GM18511 (cell line): ENCODE measurements around the gene ZNF740.

Experiments used
- ATAC-seq: cut with Tn5 transposase; IDR thresholded peaks from one replicate; pipeline ENCODE4 v1.9.1; 2021; ENCODE audit warnings: mild to moderate bottlenecking, moderate library complexity; ENCODE audit not compliant: unreplicated experiment

The ZNF740 gene

GRCh38 chr12:53211476-53212381 lies 31.2 kb downstream of the ZNF740 start:
- ATAC-seq = no peak

DNA sequence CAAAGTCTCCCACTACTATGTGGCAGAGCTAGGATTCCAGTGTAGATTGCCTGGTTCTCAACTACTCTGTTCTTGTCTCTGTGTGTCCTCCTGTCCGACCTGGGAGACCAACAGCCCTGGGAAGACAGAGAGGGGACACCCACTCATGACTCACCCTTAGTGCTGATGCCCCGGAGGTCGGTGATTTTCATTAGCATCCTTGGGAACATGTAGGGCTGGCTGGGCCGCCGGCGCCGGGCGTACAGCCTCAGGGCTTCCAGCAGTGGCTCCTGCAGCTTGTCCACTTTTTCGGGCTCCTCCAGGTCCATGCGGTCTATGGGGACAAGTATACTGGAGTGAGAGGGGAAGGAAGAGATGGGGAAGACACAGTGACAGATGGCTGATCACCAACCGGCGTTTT lies 32.4 kb downstream of the ZNF740 start:
- ATAC-seq = no peak

GRCh38 chr12:53213348-53213747 lies 32.8 kb downstream of the ZNF740 start:
- ATAC-seq = no peak

GRCh38 chr12:53214221-53214620 lies 33.7 kb downstream of the ZNF740 start:
- no peak for ATAC-seq

GRCh38 chr12:53214687-53215455 lies 34.3 kb downstream of the ZNF740 start:
- no peak for ATAC-seq

DNA sequence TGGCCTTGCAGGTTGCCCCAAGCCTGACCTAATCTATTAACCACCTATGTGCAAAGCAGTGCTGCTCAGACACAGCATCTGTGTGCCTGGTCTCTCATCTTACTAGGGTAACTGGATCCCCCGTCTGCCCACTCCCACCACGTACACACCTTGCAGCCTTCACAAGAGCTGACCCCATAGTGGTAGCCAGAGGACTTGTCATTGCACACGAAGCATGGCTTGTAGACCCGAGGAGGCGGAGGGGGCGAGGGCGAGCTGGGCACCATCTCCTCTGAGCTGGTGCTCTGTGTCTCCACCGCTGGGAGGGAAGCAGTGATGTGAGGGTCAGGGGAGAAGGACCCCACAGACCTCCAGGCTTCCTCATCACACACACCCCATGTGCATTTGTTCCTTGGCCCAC lies 35.0 kb downstream of the ZNF740 start:
- ATAC-seq = no peak

DNA sequence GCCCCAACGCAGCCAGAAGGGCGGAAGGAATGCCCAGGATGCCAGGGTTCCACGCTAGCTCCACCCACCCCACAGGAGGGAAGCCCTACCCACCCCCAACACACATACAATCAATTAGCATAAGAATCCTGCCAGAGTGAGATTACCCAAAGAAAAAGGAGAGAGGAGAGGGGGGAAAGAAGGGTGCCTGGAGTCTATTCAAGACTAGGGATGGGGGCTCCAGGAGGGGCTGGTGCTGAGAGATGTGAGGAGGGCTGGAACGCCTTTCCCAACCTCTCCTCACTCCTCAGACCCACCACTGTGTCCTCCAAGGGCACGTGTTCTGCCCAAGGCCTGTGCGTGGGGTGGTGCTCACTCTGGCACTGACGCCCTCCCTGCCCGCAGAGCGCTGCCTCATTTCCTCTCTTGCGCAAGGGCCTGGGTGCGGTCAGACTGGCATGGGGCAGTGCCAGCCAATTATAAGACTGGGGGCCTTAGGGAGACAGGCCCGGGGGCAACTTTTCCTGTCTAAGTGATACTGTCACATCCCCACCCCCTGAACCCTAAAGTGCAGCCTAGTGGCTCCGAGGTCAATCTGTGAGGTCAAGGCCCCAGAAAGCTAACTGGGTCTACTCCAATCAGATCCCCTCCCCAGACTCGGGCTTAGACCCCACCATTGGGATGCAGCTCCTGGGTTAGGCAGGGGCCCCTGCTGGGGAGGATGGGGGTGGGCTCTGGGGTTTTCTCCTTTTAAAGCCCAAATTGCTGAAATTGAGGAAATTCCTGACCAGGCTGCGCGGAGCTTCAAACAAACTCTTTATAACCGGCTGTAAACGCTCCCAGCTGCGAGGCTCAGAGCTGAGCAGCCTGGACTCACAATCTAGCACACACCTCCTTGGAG lies 36.8 kb downstream of the ZNF740 start:
- ATAC-seq = no peak

- ATAC-seq = no peak
Observed at GRCh38 chr12:53217931-53218307, 37.4 kb downstream of the ZNF740 start.

DNA sequence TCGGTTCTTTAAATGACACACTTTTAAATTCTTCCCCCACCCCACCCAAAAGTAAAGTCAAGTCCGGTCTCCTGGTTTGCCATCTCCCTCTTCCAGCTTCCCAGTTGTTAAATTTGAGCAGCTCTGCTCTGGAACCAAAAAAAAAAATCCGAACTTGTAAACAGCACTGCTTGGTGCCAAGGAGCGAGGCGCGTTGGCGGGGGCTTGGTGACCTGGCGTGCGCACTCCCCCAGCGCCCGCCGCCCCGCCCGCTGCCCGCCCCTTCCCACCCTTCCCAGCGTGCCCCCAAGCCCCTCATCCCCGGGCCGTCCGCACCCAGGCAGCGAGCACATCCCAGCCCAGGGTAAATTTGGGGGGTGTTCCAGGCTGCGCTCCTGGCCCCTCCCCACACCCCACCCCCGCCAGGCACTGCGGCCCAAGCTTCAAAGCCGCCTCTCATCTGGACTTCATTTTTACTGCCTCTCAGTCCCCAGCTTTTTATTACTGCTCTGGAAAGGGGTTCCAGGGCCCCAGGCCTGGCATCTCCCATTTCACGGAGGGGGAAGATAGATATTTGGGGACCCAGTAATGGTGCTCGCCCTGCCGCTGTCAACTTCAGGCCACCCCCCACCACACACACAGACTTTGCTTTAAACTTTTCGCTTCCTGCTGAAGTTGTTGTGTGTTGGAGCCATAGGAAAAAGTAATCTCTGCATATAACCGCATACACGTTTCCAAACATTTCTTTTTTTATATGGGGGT lies 38.2 kb downstream of the ZNF740 start:
- ATAC-seq = no peak

DNA sequence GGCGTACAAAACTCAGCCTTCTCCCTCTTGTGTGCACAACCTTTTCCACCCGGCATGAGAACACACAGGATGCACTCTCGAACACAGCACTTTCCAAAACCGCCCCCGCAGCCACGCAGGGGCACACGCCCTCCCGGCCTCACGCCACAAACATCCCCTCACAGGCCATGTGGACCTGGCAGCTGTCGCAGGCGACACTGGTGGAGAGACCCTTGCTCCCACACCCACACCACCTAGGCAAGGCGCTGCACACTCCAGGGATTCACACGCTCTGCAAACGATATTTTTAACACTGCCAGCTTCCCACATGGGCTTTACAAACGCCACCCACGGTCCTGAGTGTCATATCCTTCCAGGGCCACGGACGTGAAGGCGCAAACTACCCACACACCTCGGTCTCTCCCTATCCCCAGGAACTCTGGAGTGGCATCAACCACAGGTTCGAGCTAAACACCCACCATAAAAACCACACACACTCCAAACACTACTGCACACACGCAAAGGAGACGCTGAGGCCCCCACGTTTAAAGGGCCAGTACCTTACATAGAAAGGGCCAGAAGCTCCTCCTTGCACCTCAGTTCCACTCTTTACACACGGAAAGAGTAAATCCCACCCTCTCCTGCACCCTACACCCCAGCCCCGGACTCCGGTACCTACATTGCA lies 38.9 kb downstream of the ZNF740 start:
- ATAC-seq = peak; percentile 27

DNA sequence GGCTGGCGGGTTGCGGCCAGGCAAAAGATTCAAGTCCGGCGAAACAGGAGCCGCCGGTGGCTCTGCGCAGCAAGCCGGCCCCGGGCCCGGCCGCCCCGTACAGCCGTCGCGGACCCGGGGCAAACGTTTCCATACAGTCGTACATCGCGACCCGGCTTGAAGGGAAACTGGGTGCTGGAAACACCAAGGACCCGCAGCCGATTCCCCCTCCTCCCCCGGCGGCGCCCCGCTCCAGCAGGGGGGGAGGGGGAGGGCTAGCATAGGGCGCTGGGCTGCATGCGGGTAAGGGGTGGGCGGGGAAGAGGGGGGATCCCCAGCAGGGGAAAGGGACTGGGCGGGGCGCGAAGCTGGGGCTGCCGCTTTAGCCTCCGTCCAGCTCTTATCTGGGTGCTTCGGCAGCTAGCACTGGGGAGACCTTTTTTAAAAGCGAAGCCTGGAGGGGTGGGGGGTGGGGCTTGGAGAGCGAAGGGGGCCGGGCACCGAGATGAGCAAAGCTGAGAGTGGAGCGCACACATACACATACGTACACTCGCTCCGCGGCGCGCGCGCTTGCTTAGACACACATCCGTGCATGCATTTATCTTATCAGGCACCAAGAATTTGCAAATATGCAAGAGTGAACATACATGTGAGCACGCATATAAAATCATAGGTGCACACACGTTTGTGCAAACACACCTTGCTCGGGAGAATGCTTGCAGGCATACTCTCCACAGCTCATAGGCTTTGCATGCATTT lies 39.6 kb downstream of the ZNF740 start:
- ATAC-seq = peak; percentile 52

DNA sequence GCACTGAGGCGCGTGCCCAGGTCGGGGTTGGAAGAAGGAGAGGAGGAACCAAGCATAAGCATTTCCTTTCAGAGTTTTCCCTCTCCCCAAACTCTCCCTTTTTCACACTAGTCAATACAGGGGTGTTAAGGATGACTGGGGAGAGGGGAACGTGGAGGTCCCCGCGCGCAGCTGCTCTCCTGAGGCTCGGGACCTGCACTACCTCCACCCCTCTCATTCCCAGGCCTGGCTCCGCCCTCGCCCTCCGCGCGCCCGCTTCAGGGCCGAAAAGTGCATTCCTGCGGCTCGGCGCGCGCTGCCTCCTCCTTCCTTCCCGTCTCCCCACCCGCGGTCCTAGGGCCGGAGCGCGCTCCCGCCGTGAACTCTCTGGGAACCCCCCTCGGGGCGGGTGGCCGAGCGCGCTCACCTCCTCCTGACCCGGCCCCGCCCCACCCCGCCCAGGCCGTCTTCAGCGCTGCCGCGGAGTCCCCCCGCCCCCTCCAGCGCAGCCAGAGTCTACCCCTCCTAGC lies 40.2 kb downstream of the ZNF740 start:
- ATAC-seq = peak; percentile 66

- ATAC-seq = peak; percentile 35
Observed at GRCh38 chr12:53221203-53222080, 40.9 kb downstream of the ZNF740 start.

GRCh38 chr12:53222170-53222721 lies 41.7 kb downstream of the ZNF740 start:
- ATAC-seq = no peak

DNA sequence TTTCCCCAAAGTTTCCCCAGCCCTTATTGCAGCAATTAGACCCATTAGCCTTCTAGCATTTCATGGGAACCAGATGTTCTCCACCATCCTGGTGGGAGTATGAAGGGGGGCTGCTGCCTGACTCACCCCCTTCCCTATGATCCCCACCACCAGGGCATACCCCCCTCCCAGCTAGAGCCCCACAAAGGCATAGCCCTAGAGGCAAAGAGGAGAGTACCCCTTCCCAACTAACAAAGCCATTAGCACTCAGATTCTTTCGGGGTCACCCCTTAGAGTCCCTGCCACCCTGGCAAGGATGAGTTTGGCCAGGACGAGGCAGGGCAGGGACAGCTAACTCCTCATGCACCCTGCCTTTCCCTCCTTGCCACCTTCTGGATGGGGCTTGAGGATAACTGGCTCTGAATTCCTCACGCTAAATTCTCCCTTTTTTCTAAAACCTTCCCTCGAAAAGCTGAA lies 42.3 kb downstream of the ZNF740 start:
- ATAC-seq = no peak

DNA sequence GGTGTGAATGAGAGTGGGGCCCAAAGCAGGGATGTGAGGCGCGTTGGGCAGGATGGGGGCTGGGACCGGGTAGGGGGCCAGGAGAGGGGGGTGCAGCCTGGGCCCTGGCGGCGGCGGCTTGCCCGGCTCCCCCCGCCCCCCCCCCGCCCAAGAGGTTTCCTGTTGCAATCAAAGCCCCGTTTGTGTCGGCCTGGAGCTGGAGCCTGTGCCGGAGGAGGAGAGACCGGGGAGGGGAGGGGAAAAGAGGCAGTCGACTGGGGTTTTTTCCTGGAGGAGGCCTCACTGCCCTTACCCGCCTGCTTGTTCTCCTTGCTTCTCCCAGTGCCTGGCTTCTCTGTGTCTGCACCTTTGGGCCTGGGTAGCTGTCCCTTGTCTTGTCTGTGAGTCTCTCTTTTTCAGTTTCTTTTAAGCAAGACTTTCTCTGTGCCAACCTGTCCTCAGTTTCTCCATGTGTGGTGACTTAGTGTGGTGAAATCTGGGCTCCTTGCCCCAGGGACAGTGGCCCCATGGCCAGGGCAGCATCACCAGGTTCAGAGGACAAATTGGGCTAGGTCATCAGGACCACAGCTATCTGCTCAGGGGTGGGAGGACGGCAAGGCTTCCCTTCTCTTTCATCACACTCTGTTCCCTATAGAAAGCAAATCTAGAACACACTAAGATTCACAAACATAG lies 43.0 kb downstream of the ZNF740 start:
- ATAC-seq = no peak
